HG03045 (cell line): Measurements from ENCODE around the gene FZD4.
"Not testable (repeated sequence)": the region's sequence is repeated elsewhere in the genome, so short reads cannot be mapped to it uniquely, and the experiment has no call there.

Experiments
- ATAC-seq: cut with Tn5 transposase; IDR thresholded peaks from one replicate; pipeline ENCODE4 v1.9.1; 2021; ENCODE audit warnings: mild to moderate bottlenecking, moderate library complexity; ENCODE audit not compliant: unreplicated experiment

Gene FZD4

DNA sequence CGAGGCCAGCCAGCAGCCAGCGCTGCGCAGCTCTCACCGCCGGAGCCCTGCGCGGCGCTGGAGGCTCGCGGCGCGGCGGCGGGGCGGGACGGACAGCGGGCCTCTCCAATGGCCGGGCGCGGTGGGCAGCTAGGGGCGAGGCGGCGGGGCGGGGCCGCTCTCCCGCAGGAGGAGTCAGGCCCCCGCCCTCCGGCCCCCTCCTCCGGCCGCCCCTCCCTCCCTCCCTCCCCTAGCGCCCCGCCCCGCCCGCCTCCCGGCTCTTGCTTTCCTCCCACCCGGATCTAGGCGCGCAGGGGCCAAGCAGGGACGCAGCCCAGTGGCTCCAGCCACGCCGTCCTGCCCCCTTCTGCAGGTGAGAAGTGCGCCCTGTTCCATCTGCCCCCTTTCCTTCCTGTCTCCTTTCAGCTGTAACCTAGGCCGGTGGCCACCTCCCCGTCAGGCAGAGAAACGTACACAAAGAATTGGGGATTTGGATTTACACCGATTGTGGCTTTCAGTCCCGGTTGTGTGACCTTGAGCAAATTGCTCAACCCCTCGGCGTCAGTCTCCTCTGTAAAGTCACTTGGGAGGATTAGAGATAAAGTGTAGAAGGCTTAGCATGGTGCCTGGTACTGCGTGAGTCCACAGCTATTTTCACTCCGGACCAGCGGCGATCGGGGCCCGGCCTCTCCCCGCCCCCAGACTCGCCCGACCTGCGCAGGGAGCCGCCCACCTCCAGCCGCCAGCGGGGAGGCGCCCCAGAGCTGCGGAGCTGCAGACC lies at the start of gene FZD4:
FZD4 (minus strand) TSS at position 35 of the 760 bp plus-strand sequence. CDS start 310 bp downstream, outside the sequence.
- peak; percentile 95 for ATAC-seq

DNA sequence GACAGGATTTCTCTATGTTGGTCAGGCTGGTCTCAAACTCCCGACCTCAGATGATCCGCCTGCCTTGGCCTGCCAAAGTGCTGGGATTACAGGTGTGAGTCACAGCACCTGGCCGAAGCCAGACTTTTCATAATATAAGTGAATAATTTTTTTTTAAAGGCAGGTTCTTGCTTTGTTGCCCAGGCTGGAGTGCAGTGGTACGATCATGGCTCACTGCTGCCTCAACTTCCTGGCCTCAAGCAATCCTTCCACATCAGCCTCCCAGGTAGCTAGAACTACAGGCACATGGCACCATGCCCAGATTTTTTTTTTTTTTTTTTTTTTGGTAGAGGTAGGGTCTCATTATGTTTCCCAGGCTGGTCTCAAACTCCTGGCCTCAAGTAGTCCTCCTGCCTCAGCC lies 49.1 kb upstream of the FZD4 start:
- not testable (repeated sequence) for ATAC-seq

DNA sequence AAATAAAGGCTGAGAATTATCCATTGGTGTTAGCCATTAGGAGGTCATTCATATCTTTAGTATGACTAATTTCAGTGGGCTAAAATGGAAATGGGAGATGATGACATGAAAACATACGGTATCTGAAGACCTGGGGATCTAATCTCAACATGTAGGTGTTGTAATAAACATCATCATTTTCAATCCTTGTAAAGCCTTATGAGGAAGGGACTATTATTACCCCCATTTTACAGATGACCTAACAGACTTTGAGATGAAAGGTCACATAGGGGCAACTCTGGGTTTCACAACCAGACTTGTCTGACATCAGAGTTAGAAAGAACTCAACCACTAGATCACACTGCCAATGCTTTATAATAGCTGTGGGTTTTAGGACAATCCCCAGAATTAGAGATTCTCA lies 47.7 kb upstream of the FZD4 start:
- ATAC-seq, result no peak

GRCh38 chr11:86999859-87000753 lies 44.9 kb upstream of the FZD4 start:
- no peak for ATAC-seq

- ATAC-seq, result no peak
Observed at GRCh38 chr11:86999388-86999787, 44.2 kb upstream of the FZD4 start.

DNA sequence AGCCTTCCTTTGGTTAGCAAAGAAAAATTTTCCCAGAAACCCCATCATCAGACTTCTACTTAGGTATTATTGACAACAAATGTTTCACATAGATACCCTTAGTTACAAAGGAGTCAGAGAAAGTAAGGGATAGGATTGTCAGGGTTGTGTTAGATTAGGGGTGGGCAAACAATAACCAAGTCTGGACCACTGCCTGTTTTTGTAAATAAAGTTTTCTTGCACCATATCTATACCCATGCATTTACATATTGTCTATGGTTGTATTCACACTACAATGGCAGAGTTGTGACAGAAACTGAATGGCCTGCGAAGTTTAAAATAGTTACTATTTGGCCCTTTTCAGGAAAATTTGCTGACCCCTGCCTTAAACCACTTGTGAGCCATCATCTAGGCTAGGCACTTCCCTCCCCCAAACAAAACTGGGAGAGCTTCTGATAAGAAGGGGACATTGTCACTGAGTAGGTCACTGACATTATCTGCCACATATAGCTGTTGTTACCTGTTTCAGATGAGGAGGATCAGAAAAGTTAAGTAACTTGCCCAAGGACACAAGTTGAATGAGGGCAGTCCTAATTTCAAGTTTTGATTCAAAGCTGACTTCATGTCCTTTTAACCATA lies 41.9 kb upstream of the FZD4 start:
- ATAC-seq, result no peak

DNA sequence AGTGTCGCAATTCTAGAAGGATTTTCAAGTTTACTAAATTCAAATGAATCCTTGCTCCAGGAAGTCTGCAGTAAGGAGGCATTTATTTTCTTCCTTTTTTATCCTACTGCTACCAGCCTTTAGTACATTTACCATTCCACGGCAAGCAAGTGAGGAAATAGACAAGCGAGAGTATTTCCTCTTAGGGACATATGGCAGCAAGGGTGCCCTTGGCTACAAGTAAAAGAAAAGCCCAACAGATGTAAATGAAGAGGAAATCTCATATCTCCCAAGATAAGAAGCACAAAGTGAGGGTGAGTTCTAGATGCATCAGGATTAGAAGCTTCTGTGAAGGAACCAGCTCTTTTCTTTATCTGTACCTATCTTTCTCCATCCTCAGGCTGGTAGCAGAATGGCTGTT lies 37.8 kb upstream of the FZD4 start:
- no peak for ATAC-seq

GRCh38 chr11:86992340-86992739 lies 37.1 kb upstream of the FZD4 start:
- not testable (repeated sequence) for ATAC-seq

DNA sequence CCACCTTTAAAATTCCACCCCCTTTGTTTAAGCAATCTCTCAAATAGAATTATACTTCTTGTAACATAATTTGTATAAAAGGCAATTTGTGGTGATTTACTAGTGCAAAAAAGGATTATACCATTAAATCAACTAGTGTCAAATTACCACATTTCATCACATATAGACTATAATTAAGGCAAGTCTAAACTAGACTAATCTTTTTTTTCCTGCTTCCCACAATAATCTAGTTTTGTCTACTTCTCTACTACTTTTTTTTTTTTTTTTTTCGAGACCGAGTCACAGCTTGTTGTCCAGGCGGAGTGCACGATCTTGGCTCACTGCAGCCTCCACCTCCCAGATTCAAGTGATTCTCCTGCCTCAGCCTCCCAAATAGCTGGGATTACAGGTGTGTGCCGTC lies 36.1 kb upstream of the FZD4 start:
- ATAC-seq, result no peak

DNA sequence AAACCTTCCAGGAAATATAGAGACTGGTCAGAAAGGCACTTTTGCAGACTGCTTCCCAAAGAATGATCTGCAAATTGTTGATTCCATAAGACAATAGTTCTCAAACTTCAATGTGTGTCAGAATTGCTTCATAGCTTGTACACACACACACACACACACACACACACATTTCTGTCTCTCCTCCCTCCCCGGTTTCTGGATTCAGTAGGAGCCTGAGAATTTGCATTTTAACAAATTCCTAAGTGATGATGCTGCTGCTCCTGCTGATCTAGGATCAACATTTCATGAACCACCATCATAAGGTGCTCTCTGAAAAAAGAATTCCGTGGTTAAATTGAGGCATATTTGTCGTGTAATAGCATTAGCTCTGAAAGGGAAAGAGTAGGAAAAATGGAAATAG lies 35.3 kb upstream of the FZD4 start:
- no peak for ATAC-seq

DNA sequence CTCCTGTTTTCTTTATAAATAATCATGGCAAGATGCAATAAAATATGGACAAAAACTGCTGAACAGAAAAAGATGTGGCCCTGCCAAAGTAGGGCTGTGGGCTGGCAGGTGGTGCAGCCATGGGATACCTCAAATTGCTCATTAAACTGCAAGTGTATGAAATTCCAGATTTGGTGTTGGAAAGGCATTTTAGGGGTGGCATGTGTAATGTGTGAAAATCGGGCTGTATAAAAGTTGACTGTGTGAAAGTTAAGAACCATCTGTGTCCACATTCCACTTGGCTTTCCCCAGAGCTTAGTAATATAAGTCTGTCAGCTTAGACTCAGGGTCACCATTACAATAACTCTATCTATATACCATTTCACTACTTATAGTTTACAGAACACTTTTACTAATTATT lies 34.8 kb upstream of the FZD4 start:
- ATAC-seq, result no peak

GRCh38 chr11:86988351-86988881 lies 33.2 kb upstream of the FZD4 start:
- ATAC-seq, result no peak

- ATAC-seq, result no peak
Observed at GRCh38 chr11:86987679-86988078, 32.5 kb upstream of the FZD4 start.

GRCh38 chr11:86984701-86985100 lies 29.5 kb upstream of the FZD4 start:
- ATAC-seq, result no peak

DNA sequence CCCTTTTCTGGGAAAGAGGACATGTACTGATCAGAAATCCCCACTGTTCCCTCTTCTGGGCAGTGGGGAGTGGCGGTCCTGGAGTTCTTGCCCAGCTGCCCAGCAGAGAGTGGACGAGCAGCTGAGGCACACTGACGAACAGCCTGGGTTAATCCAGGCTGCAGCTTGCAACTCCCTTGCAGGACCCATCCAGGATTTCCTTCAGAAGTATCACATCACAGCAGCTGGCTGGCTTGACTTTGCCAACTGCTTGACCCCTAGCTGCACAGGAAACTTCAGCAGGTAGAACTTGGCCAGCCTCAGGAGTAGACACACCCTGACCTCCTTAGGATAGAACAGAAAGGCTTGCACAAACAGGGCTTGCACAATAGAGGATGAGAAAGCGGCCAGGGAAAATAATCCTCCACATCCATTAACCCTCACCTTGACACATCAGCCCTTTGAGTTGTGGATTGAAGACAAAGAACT lies 27.9 kb upstream of the FZD4 start:
- ATAC-seq, result no peak

DNA sequence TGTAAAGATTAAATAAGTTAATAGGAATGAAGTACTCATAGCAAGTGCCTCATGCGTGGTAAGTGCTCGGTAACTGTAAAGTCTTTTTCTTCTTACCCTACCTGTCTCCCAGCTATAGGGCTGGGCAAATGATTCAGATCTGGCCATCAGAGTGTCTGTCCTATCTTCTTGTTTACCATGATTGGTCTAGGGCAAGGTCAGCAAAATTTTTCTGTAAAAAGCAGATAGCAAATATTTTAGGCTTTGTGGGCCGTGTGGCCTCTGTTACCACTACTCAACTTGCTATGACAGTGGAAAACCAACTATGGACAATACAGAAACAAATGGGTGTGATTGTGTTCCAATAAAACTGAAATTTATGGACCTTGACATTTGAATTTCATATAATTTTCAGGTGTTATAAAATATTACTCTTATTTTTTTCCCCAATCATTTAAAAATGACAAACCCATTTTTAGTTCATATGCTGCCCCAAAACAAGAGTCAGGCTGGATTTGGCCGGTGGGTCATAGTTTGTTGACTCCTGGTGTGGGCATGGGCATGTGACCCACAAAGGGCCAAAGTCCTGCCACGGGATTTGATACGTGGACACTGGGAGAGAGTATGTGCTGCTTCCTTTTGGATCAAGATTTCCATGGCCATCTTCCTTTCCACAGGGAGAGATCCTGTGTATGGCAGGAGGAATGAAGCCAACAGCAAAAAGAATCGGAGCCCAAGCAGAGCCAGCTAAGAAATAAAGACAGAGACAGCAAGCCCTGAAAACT lies 26.8 kb upstream of the FZD4 start:
- ATAC-seq, result no peak

DNA sequence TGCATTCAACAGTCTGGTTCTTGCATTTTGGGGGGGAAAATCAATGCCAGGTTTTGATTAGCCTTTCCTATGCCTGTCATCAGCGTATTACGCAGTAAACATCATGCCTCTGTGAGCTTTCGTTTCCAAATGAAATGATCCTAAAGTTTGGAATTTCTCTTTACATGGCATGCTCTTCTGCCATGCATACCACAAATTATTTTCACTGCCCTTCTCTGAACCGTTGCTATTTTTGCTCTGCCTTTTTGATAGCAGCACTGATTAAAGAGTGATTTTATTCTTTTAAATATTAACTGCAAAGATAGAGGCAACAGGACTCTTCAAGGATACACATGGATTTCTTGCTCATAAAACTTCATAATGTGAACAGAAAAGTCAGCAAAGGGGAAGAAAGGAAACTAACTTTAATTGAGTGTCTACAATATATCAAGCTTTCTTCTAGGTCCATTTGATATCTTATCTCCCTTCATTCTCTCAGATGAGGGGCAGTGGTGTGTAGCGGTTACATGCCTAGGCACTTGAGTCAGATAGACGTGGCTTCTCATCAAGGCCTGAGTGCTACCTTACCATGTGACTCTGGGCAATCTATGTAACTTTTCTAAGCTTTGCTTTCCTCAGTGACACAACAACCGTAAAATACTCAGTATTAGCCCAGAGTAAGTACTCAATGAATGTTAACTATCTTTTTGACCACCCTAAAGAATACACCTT lies 25.0 kb upstream of the FZD4 start:
- no peak for ATAC-seq

- ATAC-seq, result no peak
Observed at GRCh38 chr11:86978756-86979608, 23.8 kb upstream of the FZD4 start.

- ATAC-seq, result no peak
Observed at GRCh38 chr11:86978247-86978646, 23.1 kb upstream of the FZD4 start.
